HFFc6 (cell line): ENCODE results near the gene KCNH3. TPM values are rescaled to one million over a fixed set of nuclear protein-coding genes. Genes with fewer than 3 reads are reported as not detected.

Experiments used
- DNase-seq: peaks from one replicate; pipeline ENCODE4 v3.0.0-alpha.2; 2018
- H3K27ac Mint-ChIP-seq: 2 replicates; pipeline ENCODE4 v1.8.0; 2020; ENCODE audit warnings: mild to moderate bottlenecking, mixed read lengths
- H3K27me3 Mint-ChIP-seq: 2 replicates; pipeline ENCODE4 v1.8.0; 2021; ENCODE audit warnings: mild to moderate bottlenecking, moderate library complexity, mixed read lengths; ENCODE audit not compliant: insufficient read depth
- H3K36me3 Mint-ChIP-seq: 2 replicates; pipeline ENCODE4 v1.8.0; 2021; ENCODE audit warnings: low read depth, mixed read lengths
- H3K4me1 Mint-ChIP-seq: 2 replicates; pipeline ENCODE4 v1.8.0; 2020; ENCODE audit warnings: low read depth, mixed read lengths
- H3K4me3 Mint-ChIP-seq: 2 replicates; pipeline ENCODE4 v1.8.0; 2020; ENCODE audit warnings: mild to moderate bottlenecking, moderate library complexity, mixed read lengths
- H3K9me3 Mint-ChIP-seq: 2 replicates; pipeline ENCODE4 v1.8.0; 2020; ENCODE audit warnings: mild to moderate bottlenecking, mixed read lengths
- total RNA-seq, 6 experiments: library from RNA; stranded (reverse); fragmentation: NEBNext Ultra II Directional; extraction: Animal tissue kit (Norgen Biotek cat#: 25700); gene quantifications; 2 replicates in 1 of 6; 3 replicates in 5 of 6; pipeline ENCODE4 v1.2.3, GENCODE V29; 2021
- TF ChIP-seq, protein P1 (sequence below): fragments of 200-600 bp; sonication (generic); IDR thresholded peaks from 2 replicates; pipeline ENCODE4 v1.5.0; 2021; ENCODE audit warnings: antibody characterized with exemption, mild to moderate bottlenecking

KCNH3 gene
- total RNA-seq, 6 experiments from 2014 or later = 0.05 to 0.10 TPM; not detected in 4

DNA sequence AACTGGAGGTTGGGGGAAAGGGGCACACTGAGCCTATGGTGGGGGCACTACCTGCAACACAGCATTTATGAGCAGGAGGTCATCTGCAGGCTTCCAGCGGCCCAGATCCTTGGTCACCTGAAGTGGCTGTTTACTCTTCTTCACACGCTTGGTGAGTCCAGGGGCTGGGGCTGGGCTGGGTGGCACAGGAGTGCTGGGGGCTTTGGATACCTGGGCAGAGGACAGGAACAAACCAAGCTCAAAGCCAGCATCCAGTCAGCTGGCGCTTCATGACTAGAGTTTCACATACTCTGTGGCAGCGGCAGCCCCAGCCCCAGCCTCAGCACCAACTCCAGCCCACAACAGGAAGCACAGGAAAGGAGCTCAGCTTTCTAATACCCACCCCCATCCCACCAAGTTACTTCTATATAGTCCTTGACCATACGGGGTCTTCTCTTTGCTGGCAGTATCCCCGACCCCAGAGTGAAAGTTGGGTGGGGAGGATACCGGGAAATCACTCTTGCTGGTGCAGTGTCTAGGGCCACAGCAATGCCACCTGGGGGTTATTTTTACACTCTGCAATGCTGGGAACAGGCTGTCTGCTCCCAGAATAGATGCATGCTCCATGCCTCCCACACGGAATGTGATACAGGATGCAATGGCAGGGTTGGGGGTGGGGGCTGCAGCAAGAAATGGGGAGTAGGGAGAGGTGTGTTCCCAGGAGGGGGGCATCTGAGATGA, 26.0 kb downstream of the KCNH3 start:
- Mint-ChIP-seq H3K27me3 (peaks cover 2% of the 10 kb centered on the region; the same call in 1 of the 2 replicates), H3K4me3 (no peak overlapping the region), H3K36me3 (peaks cover 12% of the 10 kb centered on the region; the same call in 1 of the 2 replicates), H3K4me1 (peaks cover 6% of the 10 kb centered on the region), H3K9me3 (no peaks in the 10 kb centered on the region), H3K27ac (no peak overlapping the region)
- DNase-seq = no peak
- TF ChIP-seq, protein P1, sequence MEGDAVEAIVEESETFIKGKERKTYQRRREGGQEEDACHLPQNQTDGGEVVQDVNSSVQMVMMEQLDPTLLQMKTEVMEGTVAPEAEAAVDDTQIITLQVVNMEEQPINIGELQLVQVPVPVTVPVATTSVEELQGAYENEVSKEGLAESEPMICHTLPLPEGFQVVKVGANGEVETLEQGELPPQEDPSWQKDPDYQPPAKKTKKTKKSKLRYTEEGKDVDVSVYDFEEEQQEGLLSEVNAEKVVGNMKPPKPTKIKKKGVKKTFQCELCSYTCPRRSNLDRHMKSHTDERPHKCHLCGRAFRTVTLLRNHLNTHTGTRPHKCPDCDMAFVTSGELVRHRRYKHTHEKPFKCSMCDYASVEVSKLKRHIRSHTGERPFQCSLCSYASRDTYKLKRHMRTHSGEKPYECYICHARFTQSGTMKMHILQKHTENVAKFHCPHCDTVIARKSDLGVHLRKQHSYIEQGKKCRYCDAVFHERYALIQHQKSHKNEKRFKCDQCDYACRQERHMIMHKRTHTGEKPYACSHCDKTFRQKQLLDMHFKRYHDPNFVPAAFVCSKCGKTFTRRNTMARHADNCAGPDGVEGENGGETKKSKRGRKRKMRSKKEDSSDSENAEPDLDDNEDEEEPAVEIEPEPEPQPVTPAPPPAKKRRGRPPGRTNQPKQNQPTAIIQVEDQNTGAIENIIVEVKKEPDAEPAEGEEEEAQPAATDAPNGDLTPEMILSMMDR = no peak

DNA sequence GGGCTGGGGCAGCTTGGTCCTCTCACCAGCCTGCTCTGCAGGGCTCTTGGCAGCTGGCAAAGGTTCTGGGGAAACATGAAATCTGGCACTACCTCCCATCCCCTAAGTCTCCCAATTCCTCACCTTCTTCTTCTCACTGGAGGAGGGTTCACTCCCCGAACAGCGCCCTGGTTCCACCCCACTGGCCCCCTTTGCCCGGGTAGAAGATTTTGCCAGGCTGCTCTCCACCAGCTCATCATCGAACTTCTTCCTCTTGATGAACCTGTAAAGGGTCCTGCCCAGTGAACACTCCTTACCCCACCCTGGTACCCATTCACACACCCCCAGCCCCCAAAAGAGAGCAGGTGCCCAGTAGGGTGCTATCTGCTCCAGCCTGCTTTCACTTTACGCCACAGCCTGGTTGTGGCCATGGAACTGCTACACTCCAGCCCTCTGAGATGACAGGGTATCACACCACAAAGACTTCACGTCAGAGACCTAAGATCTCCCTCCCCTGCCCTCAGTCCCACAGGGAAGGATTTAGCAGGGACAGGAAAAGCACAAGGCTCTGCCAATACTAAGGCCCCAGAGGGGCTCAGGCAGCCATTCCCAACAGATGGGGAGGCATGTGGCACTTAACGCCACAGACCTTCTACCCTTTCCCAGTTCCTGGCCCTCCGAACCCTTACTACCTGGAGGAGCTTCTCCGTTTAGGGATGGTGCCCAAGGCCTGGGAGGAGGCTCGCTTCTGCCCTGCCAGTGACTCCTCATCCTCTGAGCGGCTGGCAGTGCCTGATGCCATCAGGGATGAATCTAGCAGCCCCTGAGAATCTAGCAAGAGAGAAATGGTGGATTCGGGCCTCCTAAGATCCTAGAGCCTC, 26.8 kb downstream of the KCNH3 start:
- Mint-ChIP-seq H3K9me3 (no peaks in the 10 kb centered on the region), H3K27me3 (peaks cover 2% of the 10 kb centered on the region; the same call in 1 of the 2 replicates), H3K27ac (no peak overlapping the region), H3K4me1 (peaks cover 9% of the 10 kb centered on the region), H3K36me3 (peaks cover 12% of the 10 kb centered on the region; the same call in 1 of the 2 replicates), H3K4me3 (no peak overlapping the region)
- TF ChIP-seq, protein P1 = no peak
- no peak for DNase-seq

DNA sequence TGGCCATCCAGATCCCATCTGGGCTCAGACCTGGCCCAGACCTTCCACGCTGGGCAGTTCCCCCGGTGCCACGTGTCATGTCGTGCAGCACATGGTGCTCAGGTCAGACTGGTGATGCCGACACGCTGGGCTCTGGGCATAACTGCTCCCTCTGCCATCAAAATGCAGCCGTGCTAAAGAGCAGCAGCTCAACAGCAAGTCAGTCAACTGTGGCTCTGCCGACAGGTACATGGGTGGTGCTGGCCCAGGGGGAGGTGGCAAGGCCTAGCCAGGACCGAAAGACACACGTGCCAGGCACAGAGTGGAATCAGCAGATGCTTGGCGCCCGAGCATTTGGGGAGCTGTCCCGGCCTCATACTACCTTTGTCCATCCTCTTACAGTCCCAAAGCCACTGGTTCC, 27.5 kb downstream of the KCNH3 start:
- H3K9me3 Mint-ChIP-seq = no peaks in the 10 kb centered on the region
- H3K4me1 Mint-ChIP-seq = peaks cover 12% of the 10 kb centered on the region
- H3K36me3 Mint-ChIP-seq = peaks cover 12% of the 10 kb centered on the region; the same call in 1 of the 2 replicates
- no peak overlapping the region for H3K27ac Mint-ChIP-seq
- DNase-seq = no peak
- TF ChIP-seq, protein P1 = no peak
- H3K4me3 Mint-ChIP-seq = no peak overlapping the region
- H3K27me3 Mint-ChIP-seq = peaks cover 2% of the 10 kb centered on the region; the same call in 1 of the 2 replicates

DNA sequence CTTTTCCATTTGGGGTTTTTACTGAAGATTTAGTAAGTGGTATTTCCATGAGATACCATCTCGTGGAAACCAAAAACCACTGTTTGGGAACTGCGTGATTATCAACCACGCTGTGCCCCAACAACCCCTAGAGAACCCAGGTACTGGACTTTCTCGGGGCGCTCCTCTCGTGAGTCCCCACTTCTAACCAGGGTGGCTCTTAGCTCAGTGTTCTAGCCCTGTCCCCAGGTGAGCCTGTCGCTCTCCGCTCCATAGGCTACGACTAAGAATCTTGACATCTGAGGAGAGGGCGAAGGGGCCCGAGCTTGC, 28.4 kb downstream of the KCNH3 start:
- TF ChIP-seq, protein P1 = no peak
- Mint-ChIP-seq H3K4me3 (peak overlapping the region; percentile 98), H3K36me3 (peaks cover 12% of the 10 kb centered on the region; the same call in 1 of the 2 replicates), H3K4me1 (peaks cover 12% of the 10 kb centered on the region), H3K27ac (peak overlapping the region; percentile 99), H3K9me3 (no peaks in the 10 kb centered on the region), H3K27me3 (peaks cover 2% of the 10 kb centered on the region; the same call in 1 of the 2 replicates)
- DNase-seq = no peak

DNA sequence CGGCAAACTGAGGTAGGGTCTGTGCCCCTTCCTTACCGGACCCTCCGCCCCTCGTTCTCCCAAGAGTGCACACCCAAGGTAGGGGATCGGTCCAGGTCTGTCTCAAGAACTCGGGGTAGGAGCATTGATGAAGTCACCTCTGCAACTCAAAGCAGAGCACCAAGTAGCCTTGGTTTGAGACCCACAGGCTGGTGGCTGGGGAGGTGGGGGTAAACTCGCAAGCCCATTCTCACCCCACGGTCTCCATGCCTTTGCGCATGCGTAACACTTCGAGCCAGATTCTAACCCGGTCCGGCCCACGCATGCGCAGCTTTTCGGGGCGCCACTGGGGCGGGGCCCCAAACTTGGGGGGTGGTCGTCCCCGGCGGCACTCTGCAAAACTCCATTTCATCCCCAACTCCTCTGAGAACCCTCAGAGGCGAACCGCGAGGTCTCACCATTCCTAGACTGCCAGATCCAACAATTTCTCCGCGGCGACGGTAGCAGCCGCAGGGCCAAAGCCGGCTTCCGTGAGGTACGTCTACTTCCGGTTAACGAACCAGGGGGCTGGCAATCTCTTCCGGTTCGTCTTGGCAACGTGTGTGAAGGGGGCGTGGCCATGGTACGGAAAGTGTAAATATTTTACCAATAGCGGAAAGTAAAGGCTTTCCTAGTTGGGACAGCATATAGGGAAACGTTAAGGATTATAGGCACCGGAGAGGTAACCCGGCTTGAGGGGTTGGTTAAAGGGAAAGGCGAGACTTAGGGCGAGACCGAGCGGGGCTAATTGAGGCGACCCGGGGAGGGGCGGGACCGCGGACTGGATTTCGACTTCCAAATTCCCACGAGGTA, 29.0 kb downstream of the KCNH3 start, which contains the start of gene MCRS1:
Gene MCRS1 (minus strand): TSS at position 532 of the 831 bp plus-strand sequence. CDS start 1,411 bp downstream, outside the sequence.
- TF ChIP-seq, protein P1 = no peak
- H3K9me3 Mint-ChIP-seq = no peaks in the 10 kb centered on the region
- H3K27ac Mint-ChIP-seq = peak within 1 kb of the TSS; percentile 99
- DNase-seq = peak; percentile 85
- H3K4me1 Mint-ChIP-seq = peaks cover 12% of the 10 kb centered on the region
- H3K27me3 Mint-ChIP-seq = peaks cover 2% of the 10 kb centered on the region; the same call in 1 of the 2 replicates
- H3K4me3 Mint-ChIP-seq = peak within 1 kb of the TSS; percentile 98
- peaks cover 12% of the 10 kb centered on the region; the same call in 1 of the 2 replicates for H3K36me3 Mint-ChIP-seq
